ENCODE results near the gene MCC.

Gene MCC

DNA sequence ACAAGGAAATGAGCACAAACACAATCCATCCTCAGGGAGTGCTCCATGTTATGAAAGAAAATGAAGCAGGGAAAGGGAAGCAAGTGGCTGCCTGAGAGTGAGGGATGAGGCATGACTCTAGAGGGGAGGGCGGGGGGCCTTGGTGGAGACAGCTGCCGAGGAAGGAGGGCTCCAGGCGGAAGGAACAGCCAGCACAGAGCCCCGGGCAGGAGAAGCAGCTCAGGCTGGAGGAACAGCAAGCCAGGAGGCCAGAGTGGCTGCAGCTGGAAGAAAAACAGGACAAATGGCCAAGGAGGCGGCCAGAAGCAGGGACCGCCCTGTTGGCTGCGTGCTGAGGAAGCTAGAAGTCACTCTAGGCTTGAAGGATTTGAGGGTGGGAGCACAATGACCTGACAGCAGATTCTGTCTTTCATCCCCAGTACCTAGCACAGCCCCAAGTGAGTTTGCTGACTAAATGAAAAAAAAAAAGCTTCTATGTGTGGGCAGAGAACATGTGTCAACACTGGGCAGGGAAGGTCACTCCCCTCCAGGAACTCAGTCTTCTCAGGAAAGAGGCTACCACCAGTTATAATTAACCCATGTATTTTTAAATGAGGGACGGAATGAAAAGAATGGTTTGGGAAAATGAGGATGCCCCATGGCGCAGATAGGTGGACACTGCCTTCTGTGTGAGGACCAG is 368.9 kb downstream of the MCC start:
- DNase-seq (ENCODE audit: low read depth in 4 of 4, low spot score in 1 of 4), result no peak

- no peak for DNase-seq (ENCODE audit: low read depth in 4 of 4, low spot score in 1 of 4)
Measured at GRCh38 chr5:113118765-113119164, 369.5 kb downstream of the MCC start.

DNA sequence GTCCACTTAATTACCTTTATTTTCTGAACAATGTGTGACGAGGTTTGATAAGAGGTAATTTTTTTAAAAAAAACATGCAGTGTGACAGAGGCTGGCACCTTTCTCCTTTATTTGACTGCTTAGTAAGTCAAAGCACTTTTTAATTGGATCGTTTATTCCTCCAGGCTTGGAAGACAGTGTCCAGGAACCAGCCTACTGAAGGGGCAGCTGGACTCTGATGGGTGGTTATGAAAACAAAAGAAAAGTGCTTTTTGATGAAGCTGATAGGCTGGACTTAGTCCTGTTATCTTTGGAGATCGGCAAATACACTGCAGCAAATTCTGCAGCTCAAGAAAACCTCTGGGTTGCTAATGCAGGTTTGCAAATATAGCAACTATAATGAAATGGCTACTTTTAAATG is 370.0 kb downstream of the MCC start:
- no peak for DNase-seq (ENCODE audit: low read depth in 4 of 4, low spot score in 1 of 4)

DNA sequence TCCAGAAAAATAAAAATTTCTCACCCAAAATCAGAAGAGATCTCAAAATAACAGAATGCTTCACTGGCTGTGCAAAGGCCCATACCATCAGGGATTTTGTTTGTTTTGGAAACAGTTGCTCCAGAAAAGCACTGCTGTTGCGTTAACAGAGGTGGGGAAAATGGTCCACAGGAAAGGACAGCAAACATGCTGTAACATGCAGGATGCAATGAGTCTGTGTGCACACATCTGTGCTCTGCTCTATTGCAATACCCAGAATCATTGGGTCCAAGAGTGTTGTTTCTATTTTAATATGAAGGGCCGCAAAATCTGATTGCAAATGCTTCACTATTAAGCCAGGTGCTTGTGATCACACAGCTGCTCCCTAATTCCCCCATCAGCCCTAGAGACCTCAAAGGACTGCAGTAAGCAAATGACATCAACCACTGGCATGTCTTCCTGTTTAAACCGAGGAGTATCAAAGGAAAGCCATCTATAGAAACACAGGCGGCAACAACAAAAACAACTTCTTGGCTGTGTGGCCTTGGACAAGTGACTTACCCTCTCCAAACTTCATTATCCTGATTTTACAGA is 370.6 kb downstream of the MCC start:
- DNase-seq (ENCODE audit: low read depth in 4 of 4, low spot score in 1 of 4), result no peak

DNA sequence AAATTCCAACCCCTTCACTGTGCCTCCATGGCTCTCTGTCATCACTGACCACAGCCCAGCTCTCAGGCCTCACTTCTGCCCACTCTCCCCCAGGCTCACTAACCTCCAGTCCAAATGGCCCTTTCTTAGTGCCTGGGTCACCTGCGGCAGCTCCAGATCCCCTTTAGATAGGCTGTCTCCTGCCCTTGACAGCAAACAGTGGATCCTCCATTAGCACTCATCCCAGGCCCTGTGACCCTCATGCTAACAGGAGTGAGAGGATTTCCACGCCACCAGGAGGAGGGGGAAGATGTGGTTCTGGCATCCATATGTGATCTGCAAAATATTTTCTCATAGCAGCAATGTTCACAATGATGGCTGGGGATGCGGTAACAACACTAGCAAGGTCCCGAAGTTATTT is 372.3 kb downstream of the MCC start:
- no peak for DNase-seq (ENCODE audit: low read depth in 4 of 4, low spot score in 1 of 4)

DNA sequence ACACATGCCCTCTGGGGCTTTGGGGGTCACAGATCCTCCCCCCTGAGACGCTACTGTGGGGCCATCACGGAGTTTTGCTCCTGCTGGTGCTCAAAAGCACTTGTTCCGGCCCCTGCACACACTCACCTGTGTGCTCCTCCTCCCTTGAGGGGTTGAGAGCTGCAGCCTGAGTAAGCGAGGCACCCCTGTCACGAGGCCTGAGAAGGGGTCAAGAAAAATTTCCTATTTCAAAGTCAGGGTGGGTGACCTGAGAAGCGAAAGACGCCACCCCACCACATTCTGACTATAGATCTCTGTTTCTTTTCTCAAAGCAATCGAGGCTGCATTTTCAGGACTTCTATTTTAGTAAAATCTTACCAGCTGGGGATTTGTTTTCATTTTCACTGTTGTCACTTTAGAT is 373.2 kb downstream of the MCC start:
- DNase-seq (ENCODE audit: low read depth in 4 of 4, low spot score in 1 of 4), result no peak

GRCh38 chr5:113114559-113114958 is 373.7 kb downstream of the MCC start:
- DNase-seq (ENCODE audit: low read depth in 4 of 4, low spot score in 1 of 4), result no peak

DNA sequence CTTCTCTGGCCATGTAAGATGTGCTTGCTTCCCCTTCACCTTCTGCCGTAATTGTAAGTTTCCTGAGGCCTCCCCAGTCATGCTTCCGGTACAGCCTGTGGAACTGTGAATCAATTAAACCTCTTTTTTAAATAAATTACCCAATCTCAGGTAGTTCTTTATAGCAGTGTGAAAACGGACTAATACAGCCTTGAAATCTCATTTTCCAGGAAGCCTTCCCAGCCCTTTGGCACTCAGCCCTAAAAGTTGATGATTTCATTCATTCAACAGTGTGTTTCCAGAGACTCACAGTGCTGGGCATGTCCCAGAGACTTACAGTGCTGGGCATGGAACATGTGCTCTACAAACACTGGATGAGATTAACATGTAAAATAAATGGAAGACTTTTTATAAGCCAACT is 375.8 kb downstream of the MCC start:
- DNase-seq (ENCODE audit: low read depth in 4 of 4, low spot score in 1 of 4), result no peak

- DNase-seq (ENCODE audit: low read depth in 4 of 4, low spot score in 1 of 4), result no peak
Measured at GRCh38 chr5:113110117-113110516, 378.1 kb downstream of the MCC start.

DNA sequence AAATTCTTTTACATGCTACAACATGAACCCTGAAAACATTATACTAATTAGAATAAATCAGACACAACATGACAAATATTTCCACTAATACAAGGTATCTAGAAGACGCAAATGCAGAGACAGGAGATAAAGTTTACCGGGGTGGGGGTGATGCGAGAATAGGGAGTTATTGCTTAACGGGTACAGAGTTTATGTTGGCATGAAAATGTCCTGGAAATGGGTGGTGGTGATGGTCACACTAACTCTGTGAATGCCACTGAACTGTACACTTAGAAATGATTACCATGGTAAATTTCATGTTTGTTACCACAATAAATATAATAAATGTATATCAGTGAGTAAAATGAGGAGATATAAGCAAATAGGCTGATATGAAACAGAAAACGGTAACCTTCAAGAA is 378.9 kb downstream of the MCC start:
- no peak for DNase-seq (ENCODE audit: low read depth in 4 of 4, low spot score in 1 of 4)

DNA sequence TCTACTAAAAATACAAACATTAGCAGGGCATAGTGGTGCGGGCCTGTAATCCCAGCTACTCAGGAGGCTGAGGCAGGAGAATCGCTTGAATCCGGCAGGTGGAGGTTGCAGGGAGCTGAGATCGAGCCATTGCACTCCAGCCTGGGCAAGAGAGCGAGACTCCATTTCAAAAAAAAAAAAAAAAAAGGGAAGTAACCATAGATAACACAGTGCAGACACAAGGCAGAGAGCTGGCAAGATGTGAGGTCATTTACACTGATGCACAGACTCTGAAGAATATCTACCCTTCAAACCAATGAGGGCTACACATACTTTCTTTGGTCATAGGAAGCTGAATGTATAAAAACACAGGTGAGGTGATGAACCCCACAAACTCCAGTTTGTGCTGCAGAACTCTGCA is 379.8 kb downstream of the MCC start:
- DNase-seq (ENCODE audit: low read depth in 4 of 4, low spot score in 1 of 4), result no peak

DNA sequence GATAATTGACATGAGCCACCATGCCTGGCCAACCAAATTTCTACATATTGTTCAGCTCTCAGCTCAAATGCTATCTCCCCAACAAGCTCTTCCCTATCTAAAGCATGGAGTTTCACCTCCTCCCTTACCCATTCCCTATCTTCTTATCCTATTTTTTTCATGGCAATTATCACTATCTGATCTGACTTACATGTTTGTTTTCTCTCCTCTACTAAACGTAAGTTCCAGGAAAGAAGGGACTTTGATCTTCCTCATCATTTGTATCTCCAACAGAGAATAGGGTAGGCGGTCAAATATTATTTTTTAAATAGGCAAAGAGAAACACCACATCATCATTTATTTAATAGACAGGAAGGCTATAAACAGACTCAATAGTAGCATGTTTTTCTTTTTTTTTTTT is 381.4 kb downstream of the MCC start:
- no peak for DNase-seq (ENCODE audit: low read depth in 4 of 4, low spot score in 1 of 4)

DNA sequence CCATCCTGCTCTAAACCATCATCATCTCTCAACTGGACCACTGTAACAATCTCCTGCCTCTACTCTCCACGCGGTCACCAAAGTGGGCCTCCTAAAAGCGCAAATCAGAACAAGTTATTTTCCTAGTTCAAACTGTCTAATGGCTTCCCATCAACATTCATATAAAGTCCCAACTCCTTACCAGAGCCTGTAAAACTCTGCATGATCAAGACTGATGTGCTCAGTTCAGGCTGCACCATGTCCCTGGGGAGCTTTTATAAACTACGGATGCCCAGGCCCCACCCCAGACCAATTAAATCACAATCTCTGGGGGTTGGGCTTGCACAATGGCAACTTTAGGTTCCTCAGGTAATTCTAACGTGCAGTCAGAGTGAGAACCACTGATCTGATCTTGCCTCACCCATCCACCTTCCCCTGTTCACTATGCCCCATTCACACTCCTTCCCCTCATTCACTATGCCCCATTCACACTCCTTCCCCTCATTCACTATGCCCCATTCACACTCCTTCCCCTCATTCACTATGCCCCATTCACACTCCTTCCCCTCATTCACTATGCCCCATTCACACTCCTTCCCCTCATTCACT is 382.5 kb downstream of the MCC start:
- DNase-seq (ENCODE audit: low read depth in 4 of 4, low spot score in 1 of 4), result no peak

DNA sequence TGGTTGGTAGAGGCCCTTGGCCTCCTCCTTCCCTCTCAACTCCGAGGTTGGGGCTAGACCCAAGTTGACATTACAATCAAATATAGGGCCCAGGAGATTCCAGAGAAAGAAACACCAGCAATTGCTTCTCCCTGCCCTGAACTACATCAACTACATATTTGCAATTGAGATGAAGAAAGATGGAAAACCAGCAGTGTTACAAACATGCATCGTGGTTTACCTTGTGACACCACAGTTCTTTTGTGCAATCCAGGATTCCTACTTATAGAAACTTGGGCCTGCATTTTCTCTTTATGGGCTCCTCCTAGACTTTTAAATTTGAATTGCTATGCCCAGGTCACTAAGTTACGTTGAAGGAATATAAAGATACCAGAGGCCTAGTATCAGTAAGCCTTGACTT is 384.9 kb downstream of the MCC start:
- no peak for DNase-seq (ENCODE audit: low read depth in 4 of 4, low spot score in 1 of 4)

GRCh38 chr5:113102121-113102531 is 386.1 kb downstream of the MCC start:
- DNase-seq (ENCODE audit: low read depth in 4 of 4, low spot score in 1 of 4), result no peak

- no peak for DNase-seq (ENCODE audit: low read depth in 4 of 4, low spot score in 1 of 4)
Measured at GRCh38 chr5:113100981-113101380, 387.3 kb downstream of the MCC start.

GRCh38 chr5:113099822-113100221 is 388.4 kb downstream of the MCC start:
- DNase-seq (ENCODE audit: low read depth in 4 of 4, low spot score in 1 of 4), result no peak

DNA sequence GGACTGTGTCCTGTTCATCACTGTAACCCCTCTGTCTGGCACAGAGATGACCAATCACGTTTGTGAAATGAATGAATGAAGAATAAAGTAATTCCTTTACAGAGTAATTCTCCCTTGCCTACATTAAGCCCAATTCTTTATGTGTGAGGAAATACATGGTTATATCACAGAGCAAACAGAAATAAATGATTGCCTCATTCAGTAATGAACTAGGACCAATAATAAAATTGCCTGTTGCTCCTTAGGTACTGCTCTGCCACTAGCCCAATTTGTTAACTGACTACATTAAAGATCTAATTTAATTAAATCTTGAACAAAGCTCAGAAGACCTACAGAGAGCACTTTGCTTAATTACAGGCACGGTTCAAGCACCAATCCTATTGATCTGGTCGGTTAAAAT is 389.9 kb downstream of the MCC start:
- no peak for DNase-seq (ENCODE audit: low read depth in 4 of 4, low spot score in 1 of 4)

DNA sequence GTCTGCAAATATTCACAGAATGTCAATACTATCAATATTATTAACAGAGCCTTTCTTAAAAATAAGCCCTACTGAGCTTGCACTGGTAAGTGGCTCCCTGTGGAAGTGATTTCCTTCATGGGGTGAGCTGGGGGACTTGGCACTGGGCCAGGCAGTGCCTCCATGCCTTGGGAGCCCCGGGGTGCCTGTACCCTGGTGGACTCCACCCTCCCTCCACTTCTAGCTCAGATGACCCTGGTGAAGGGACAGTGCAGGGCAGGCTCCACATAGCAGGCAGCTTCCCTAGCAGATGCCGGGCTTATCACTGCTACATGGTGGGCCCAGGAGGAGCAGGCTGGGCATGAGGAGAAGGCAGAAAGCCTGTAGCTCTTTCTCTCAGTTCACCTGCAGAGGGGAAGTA is 392.4 kb downstream of the MCC start:
- DNase-seq (ENCODE audit: low read depth in 4 of 4, low spot score in 1 of 4), result no peak

DNA sequence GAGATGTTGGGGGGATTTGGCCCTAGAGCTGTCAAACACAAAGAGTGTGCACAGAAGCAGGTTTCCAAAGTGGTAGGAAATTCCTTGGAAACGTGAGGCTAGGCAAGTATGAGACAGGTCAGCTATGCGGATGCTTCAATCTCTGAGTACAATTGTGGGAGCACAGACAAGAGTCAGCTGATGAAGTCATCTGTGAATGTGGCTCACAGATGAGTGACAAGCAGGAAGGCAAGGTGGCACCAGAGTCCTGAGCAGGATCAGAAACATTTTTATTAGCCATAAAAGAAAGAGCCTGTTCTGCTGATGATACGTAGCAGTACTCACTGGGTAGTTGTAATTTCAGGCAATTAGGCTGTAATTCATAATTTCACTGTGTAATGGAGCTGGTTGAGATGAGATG is 394.7 kb downstream of the MCC start:
- no peak for DNase-seq (ENCODE audit: low read depth in 4 of 4, low spot score in 1 of 4)

DNA sequence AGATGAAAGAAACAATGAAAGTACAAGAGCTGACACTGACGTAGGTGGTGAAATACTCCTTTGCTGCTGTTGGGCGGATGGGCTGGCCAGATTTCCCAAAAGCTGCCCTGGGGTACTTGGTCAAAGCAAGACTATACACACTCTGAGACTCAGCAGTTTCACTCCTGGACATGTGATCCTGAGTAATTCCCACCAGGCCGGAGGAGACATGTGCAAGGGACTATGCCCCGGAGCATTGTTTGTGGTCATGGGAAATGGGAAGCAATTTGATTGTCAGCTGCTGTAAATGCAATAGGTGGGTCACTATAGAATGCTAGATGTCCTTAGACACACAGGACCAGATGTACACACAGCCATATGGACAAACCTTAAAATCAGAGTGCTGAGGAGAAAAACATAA is 395.6 kb downstream of the MCC start:
- no peak for DNase-seq (ENCODE audit: low read depth in 4 of 4, low spot score in 1 of 4)

DNA sequence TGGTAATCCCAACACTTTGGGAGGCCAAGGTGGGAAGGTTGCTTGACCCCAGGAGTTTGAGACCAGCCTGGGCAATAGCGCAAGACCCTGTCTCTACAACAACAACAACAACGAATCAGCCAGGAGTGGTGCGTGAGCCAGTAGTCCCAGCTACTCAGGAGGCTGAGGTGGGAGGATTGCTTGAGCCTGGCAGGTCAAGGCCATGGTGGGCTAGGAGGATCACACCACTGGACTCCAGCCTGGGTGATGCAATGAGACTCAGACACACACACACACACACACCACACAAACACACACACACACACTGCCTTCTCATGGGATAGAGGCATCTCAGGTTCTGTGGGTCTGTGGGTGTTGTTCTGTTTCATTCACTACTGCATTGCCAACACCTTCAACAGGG is 396.6 kb downstream of the MCC start:
- no peak for DNase-seq (ENCODE audit: low read depth in 4 of 4, low spot score in 1 of 4)
